ENCODE results near the gene COPS7A.
A peak's percentile ranks its signal among the peaks of the same experiment; 100 is the strongest.

The COPS7A gene

GRCh38 chr12:6699259-6699988 lies 24.4 kb upstream of the COPS7A start (continued):
- TF ChIP-seq PATZ1 (tag by site-specific recombination; IDR thresholded peaks at IDR 0.05), result no peak
- TF ChIP-seq ZNF747 (tag by site-specific recombination; IDR thresholded peaks at IDR 0.05), result no peak
- no peak for TF ChIP-seq ZBTB1 (tag by site-specific recombination; IDR thresholded peaks at IDR 0.05)
- TF ChIP-seq ZNF362 (tag by site-specific recombination; IDR thresholded peaks at IDR 0.05), result no peak
- no peak for TF ChIP-seq ZNF211 (tag by site-specific recombination; IDR thresholded peaks at IDR 0.05; ENCODE audit: low read depth)
- no peak for TF ChIP-seq ZNF791 (tag by site-specific recombination; IDR thresholded peaks at IDR 0.05)
- 0 out of 2 replicates have a peak, but pooled peaks have one; percentile 32 for TF ChIP-seq IKZF3 (tag by site-specific recombination; IDR thresholded peaks at IDR 0.05)
- TF ChIP-seq SP3 (tag by site-specific recombination; IDR thresholded peaks at IDR 0.05), result no peak
- TF ChIP-seq KLF16 (tag by site-specific recombination; IDR thresholded peaks at IDR 0.05), result 0 out of 2 replicates have a peak, but pooled peaks have one; percentile 29
- TF ChIP-seq ZNF335 (tag by site-specific recombination; conservative IDR thresholded peaks at IDR 0.05), result 0 out of 2 replicates have a peak, but pooled peaks have one; percentile 16
- TF ChIP-seq ZNF830 (tag by site-specific recombination; IDR thresholded peaks at IDR 0.05; ENCODE audit: low read depth), result no peak
- no peak for TF ChIP-seq ZNF239 (tag by site-specific recombination; IDR thresholded peaks at IDR 0.05)
- TF ChIP-seq YY1 (tag by site-specific recombination; IDR thresholded peaks at IDR 0.05), result no peak
- no peak for TF ChIP-seq BCL6B (tag by site-specific recombination; IDR thresholded peaks at IDR 0.05)
- TF ChIP-seq ZBTB7A (tag by site-specific recombination; IDR thresholded peaks at IDR 0.05; ENCODE audit: low read depth), result no peak
- no peak for TF ChIP-seq ZNF585B (tag by site-specific recombination; IDR thresholded peaks at IDR 0.05)
- no peak for TF ChIP-seq ZSCAN4 (tag by site-specific recombination; IDR thresholded peaks at IDR 0.05)
- 0 out of 2 replicates have a peak, but pooled peaks have one; percentile 15 for TF ChIP-seq ZNF629 (tag by site-specific recombination; IDR thresholded peaks at IDR 0.05)
- 0 out of 2 replicates have a peak, but pooled peaks have one; percentile 9 for TF ChIP-seq ZNF776 (tag by site-specific recombination; IDR thresholded peaks at IDR 0.05; ENCODE audit: borderline replicate concordance)
- TF ChIP-seq ZNF76 (tag by site-specific recombination; IDR thresholded peaks at IDR 0.05; ENCODE audit: borderline replicate concordance, low read depth), result peak; percentile 49
- TF ChIP-seq KLF7 (tag by site-specific recombination; IDR thresholded peaks at IDR 0.05; ENCODE audit: borderline replicate concordance), result no peak
- TF ChIP-seq ZNF670 (tag by site-specific recombination; IDR thresholded peaks at IDR 0.05; ENCODE audit: low read depth), result 0 out of 2 replicates have a peak, but pooled peaks have one; percentile 47
- TF ChIP-seq MEIS1 (CRISPR knock-in tag; IDR thresholded peaks at IDR 0.05; ENCODE audit: borderline replicate concordance), result no peak
- TF ChIP-seq SETDB1 (IDR thresholded peaks at IDR 0.05; ENCODE audit: insufficient read length, low read length), result no peak
- TF ChIP-seq ZNF664 (tag by site-specific recombination; IDR thresholded peaks at IDR 0.05), result no peak
- TF ChIP-seq, protein P1, sequence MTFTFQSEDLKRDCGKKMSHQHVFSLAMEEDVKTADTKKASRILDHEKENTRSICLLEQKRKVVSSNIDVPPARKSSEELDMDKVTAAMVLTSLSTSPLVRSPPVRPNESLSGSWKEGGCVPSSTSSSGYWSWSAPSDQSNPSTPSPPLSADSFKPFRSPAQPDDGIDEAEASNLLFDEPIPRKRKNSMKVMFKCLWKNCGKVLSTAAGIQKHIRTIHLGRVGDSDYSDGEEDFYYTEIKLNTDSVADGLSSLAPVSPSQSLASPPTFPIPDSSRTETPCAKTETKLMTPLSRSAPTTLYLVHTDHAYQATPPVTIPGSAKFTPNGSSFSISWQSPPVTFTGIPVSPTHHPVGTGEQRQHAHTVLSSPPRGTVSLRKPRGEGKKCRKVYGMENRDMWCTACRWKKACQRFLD (tag by site-specific recombination; IDR thresholded peaks at IDR 0.05), result no peak
- TF ChIP-seq ZNF600 (tag by site-specific recombination; IDR thresholded peaks at IDR 0.05), result no peak
- 0 out of 2 replicates have a peak, but pooled peaks have one; percentile 17 for TF ChIP-seq ZBTB48 (tag by site-specific recombination; IDR thresholded peaks at IDR 0.05)
- no peak for TF ChIP-seq ZNF37A (tag by site-specific recombination; IDR thresholded peaks at IDR 0.05)
- no peak for TF ChIP-seq HIC1 (tag by site-specific recombination; IDR thresholded peaks at IDR 0.05)
- TF ChIP-seq ZXDB (tag by site-specific recombination; IDR thresholded peaks at IDR 0.05), result no peak; the same call in 1 of the 2 replicates
- no peak for TF ChIP-seq YY2 (tag by site-specific recombination; IDR thresholded peaks at IDR 0.05)
